Keratinocyte (primary cell): ENCODE results near the gene CLCN2.

Experiments
- EZH2 ChIP-seq: IDR thresholded peaks from one replicate; pipeline ENCODE4 v1.6.1; 2012; ENCODE audit warnings: inconsistent platforms, mild to moderate bottlenecking, low read length, moderate library complexity
- TF ChIP-seq, protein P1 (sequence below), 3 experiments: IDR thresholded peaks in 1 of 3; conservative IDR thresholded peaks in 1 of 3; optimal IDR thresholded peaks in 1 of 3; 2 replicates in 2 of 3; 3 replicates in 1 of 3; pipeline versions ENCODE3 to v1.5.1; 2011; ENCODE audit warnings: low read length in 3 of 3, mild to moderate bottlenecking in 3 of 3, moderate library complexity in 2 of 3, control low read depth in 1 of 3, inconsistent platforms in 1 of 3; ENCODE audit not compliant: insufficient read depth in 2 of 3; ENCODE audit errors: extremely low read depth in 1 of 3

DNA sequence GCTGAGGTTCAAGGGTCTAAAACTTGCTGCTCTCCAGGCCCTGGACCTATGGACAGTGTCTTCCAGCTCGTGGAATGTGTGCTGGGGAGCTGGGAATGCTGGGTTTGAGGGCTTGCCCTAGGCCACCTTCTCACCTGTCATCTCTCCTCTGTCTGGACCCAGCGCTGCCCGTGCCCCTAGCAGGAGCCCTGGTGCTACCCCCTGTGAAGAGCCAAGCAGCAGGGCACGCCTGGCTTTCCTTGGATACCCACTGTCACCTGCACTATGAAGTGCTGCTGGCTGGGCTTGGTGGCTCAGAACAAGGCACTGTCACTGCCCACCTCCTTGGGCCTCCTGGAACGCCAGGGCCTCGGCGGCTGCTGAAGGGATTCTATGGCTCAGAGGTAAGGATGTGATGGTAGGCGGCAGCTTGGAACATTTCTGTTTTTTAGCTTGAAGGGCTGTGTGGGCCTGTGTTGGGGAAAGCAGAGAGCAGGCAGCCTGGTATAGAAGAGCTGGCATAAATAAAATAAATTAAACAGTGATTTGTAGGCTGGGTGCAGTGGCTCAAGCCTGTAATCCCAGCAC lies 23.5 kb upstream of the CLCN2 start:
- TF ChIP-seq, protein P1, sequence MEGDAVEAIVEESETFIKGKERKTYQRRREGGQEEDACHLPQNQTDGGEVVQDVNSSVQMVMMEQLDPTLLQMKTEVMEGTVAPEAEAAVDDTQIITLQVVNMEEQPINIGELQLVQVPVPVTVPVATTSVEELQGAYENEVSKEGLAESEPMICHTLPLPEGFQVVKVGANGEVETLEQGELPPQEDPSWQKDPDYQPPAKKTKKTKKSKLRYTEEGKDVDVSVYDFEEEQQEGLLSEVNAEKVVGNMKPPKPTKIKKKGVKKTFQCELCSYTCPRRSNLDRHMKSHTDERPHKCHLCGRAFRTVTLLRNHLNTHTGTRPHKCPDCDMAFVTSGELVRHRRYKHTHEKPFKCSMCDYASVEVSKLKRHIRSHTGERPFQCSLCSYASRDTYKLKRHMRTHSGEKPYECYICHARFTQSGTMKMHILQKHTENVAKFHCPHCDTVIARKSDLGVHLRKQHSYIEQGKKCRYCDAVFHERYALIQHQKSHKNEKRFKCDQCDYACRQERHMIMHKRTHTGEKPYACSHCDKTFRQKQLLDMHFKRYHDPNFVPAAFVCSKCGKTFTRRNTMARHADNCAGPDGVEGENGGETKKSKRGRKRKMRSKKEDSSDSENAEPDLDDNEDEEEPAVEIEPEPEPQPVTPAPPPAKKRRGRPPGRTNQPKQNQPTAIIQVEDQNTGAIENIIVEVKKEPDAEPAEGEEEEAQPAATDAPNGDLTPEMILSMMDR (optimal IDR thresholded peaks at IDR 0.05 in 1 of 3, IDR thresholded peaks at IDR 0.05 in 1 of 3, conservative IDR thresholded peaks at IDR 0.05 in 1 of 3; ENCODE audit: extremely low read depth in 1 of 3, insufficient read depth in 2 of 3, low read length in 3 of 3) = no peak
- TF ChIP-seq EZH2 = no peak
